H1 (cell line): Measurements from ENCODE around the gene ATOH8.

Experiments
- ATF2 ChIP-seq: IDR thresholded peaks from 2 replicates; pipeline ENCODE4 v1.6.1; 2012; ENCODE audit warnings: low read length, inconsistent platforms
- BCL11A ChIP-seq, 2 experiments: IDR thresholded peaks; one replicate each; pipeline ENCODE4 v1.6.1; 2011; ENCODE audit warnings: low read depth in 2 of 2, low read length in 2 of 2, mild to moderate bottlenecking in 2 of 2
- TCF12 ChIP-seq: IDR thresholded peaks from 2 replicates; pipeline ENCODE4 v1.6.1; 2011; ENCODE audit warnings: low read depth, mild to moderate bottlenecking, low read length

GRCh38 chr2:85792783-85793441, 39.1 kb downstream of the ATOH8 start:
- TF ChIP-seq TCF12 (no peak), ATF2 (no peak), BCL11A (IDR thresholded peaks at IDR 0.05; ENCODE audit: low read depth in 2 of 2, low read length in 2 of 2) (no peak)
